SK-N-SH treated with all-trans-retinoic acid at 6 μM for 48 hours (cell line): Measurements from ENCODE around the gene ASS1.

Experiments
- ATAC-seq: fragments of 200-7000 bp; cut with Tn5 transposase; 3 replicates; pipeline ENCODE4 v1.9.1; 2020; ENCODE audit warnings: mild to moderate bottlenecking, moderate library complexity
- ARNTL ChIP-seq: fragments of 450-650 bp; formaldehyde crosslinking; IDR thresholded peaks from 2 replicates; pipeline ENCODE4 v1.5.0; 2020; ENCODE audit warnings: low read depth, mild to moderate bottlenecking, moderate library complexity, borderline replicate concordance
- BACH2 ChIP-seq: fragments of 250-450 bp; sonication (Bioruptor Pico); IDR thresholded peaks from 2 replicates; pipeline ENCODE4 v1.9.0; 2021; ENCODE audit warnings: mild to moderate bottlenecking, borderline replicate concordance
- CREB5 ChIP-seq: fragments of 250-450 bp; sonication (Bioruptor Pico); IDR thresholded peaks from 2 replicates; pipeline ENCODE4 v1.5.1; 2020; ENCODE audit warnings: low read depth, mild to moderate bottlenecking, moderate library complexity
- CSDC2 ChIP-seq: fragments of 250-450 bp; sonication (Bioruptor Pico); IDR thresholded peaks from 2 replicates; pipeline ENCODE4 v1.5.0; 2020; ENCODE audit warnings: mild to moderate bottlenecking, moderate library complexity
- CSRNP3 ChIP-seq: fragments of 250-450 bp; sonication (Bioruptor Pico); IDR thresholded peaks from 2 replicates; pipeline ENCODE4 v1.5.1; 2021; ENCODE audit warnings: mild to moderate bottlenecking, moderate library complexity
- ISL1 ChIP-seq: fragments of 250-450 bp; sonication (Bioruptor Pico); IDR thresholded peaks from 2 replicates; pipeline ENCODE4 v2.1.2; 2022; ENCODE audit warnings: mild to moderate bottlenecking, moderate library complexity
- OSR1 ChIP-seq: fragments of 250-450 bp; sonication (Bioruptor Pico); IDR thresholded peaks from 2 replicates; pipeline ENCODE4 v1.8.0; 2022; ENCODE audit warnings: moderate library complexity, mild to moderate bottlenecking, inconsistent platforms
- PATZ1 ChIP-seq: fragments of 250-450 bp; sonication (Bioruptor Pico); IDR thresholded peaks from 2 replicates; pipeline ENCODE4 v1.8.0; 2020; ENCODE audit warnings: mild to moderate bottlenecking, moderate library complexity, borderline replicate concordance
- POU6F1 ChIP-seq: fragments of 250-450 bp; sonication (Bioruptor Pico); IDR thresholded peaks from 2 replicates; pipeline ENCODE4 v1.8.0; 2021; ENCODE audit warnings: low read depth, mild to moderate bottlenecking, moderate library complexity, borderline replicate concordance
- PPARA ChIP-seq: fragments of 250-450 bp; sonication (Bioruptor Pico); IDR thresholded peaks from 2 replicates; pipeline ENCODE4 v1.5.0; 2020; ENCODE audit warnings: mild to moderate bottlenecking, borderline replicate concordance
- RARB ChIP-seq: fragments of 250-450 bp; sonication (Bioruptor Pico); IDR thresholded peaks from 2 replicates; pipeline ENCODE4 v1.8.0; 2021; ENCODE audit warnings: mild to moderate bottlenecking, moderate library complexity
- SNAI2 ChIP-seq: fragments of 250-450 bp; sonication (Bioruptor Pico); IDR thresholded peaks from 2 replicates; pipeline ENCODE4 v1.5.0; 2020; ENCODE audit warnings: mild to moderate bottlenecking, moderate library complexity
- TCF4 ChIP-seq: fragments of 250-450 bp; sonication (Bioruptor Pico); IDR thresholded peaks from 2 replicates; pipeline ENCODE4 v1.8.0; 2021; ENCODE audit warnings: mild to moderate bottlenecking, moderate library complexity, borderline replicate concordance
- TOX ChIP-seq: fragments of 250-450 bp; sonication (Bioruptor Pico); IDR thresholded peaks from 2 replicates; pipeline ENCODE4 v1.8.0; 2021; ENCODE audit warnings: mild to moderate bottlenecking, moderate library complexity, borderline replicate concordance
- TSHZ2 ChIP-seq: fragments of 250-450 bp; sonication (Bioruptor Pico); IDR thresholded peaks from 2 replicates; pipeline ENCODE4 v1.5.0; 2020; ENCODE audit warnings: mild to moderate bottlenecking, moderate library complexity
- ZC3H10 ChIP-seq: fragments of 250-450 bp; sonication (Bioruptor Pico); IDR thresholded peaks from 2 replicates; pipeline ENCODE4 v1.5.1; 2021; ENCODE audit warnings: mild to moderate bottlenecking, moderate library complexity
- ZFP3 ChIP-seq: fragments of 250-450 bp; sonication (Bioruptor Pico); IDR thresholded peaks from 2 replicates; pipeline ENCODE4 v1.5.0; 2020; ENCODE audit warnings: mild to moderate bottlenecking, moderate library complexity
- ZFP30 ChIP-seq: fragments of 450-650 bp; formaldehyde crosslinking; IDR thresholded peaks from 2 replicates; pipeline ENCODE4 v1.5.0; 2022; ENCODE audit warnings: mild to moderate bottlenecking, moderate library complexity
- ZNF565 ChIP-seq: fragments of 450-650 bp; formaldehyde crosslinking; conservative IDR thresholded peaks from 2 replicates; pipeline ENCODE4 v1.5.0; 2020; ENCODE audit warnings: low read depth, mild to moderate bottlenecking, moderate library complexity
- ZNF8 ChIP-seq: fragments of 450-650 bp; formaldehyde crosslinking; IDR thresholded peaks from 2 replicates; pipeline ENCODE4 v1.5.0; 2020; ENCODE audit warnings: mild to moderate bottlenecking, moderate library complexity

The ASS1 gene

GRCh38 chr9:130539420-130540223, 94.9 kb downstream of the ASS1 start:
- peak; percentile 73 for ATAC-seq
- TF ChIP-seq CREB5 (no peak), TCF4 (no peak), ZNF8 (CRISPR knock-in tag) (no peak), BACH2 (no peak), PPARA (no peak), ZNF565 (CRISPR knock-in tag) (no peak), TSHZ2 (CRISPR knock-in tag) (no peak), ISL1 (CRISPR knock-in tag) (no peak), OSR1 (CRISPR knock-in tag) (no peak), ZC3H10 (no peak), SNAI2 (no peak), CSDC2 (CRISPR knock-in tag) (no peak), POU6F1 (CRISPR knock-in tag) (no peak), TOX (no peak), RARB (no peak)

GRCh38 chr9:130541533-130541932, 96.8 kb downstream of the ASS1 start:
- no peak for ATAC-seq
- TF ChIP-seq ARNTL (CRISPR knock-in tag) (no peak), POU6F1 (CRISPR knock-in tag) (no peak), TSHZ2 (CRISPR knock-in tag) (no peak), OSR1 (CRISPR knock-in tag) (no peak), CREB5 (no peak), ZFP30 (CRISPR knock-in tag) (no peak), PATZ1 (CRISPR knock-in tag) (no peak), BACH2 (no peak), TOX (no peak), ISL1 (CRISPR knock-in tag) (no peak), ZNF565 (CRISPR knock-in tag) (no peak), CSRNP3 (CRISPR knock-in tag) (no peak), TCF4 (no peak), ZFP3 (CRISPR knock-in tag) (no peak)
